HG02840 (cell line): ENCODE measurements around the gene CTNS.

ENCODE experiments used
- ATAC-seq: cut with Tn5 transposase; IDR thresholded peaks from one replicate; pipeline ENCODE4 v1.9.1; 2021; ENCODE audit warnings: mild to moderate bottlenecking, moderate library complexity, moderate number of reproducible peaks; ENCODE audit not compliant: unreplicated experiment, low FRiP score

The CTNS gene

DNA sequence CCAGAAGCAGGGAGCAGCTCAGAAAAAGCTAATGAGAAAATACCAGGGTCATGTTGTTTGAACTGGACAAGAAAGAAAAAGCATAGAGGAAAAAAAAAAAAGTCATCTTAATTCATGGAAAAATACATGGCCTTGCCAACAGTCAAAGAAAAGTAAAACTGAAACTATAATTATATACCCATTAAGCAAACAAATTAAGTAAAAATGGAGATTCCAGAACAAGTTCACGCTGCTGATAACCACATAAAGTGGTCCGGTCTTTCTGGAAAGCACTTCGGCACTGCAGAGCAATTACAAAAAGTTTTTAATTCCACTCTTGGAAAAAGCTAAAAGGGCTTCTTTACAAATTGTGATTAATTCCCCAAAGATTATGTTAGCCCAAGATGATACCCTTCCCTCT lies 71.8 kb downstream of the CTNS start:
- no peak for ATAC-seq

GRCh38 chr17:3710951-3711383 lies 74.4 kb downstream of the CTNS start:
- ATAC-seq: peak; percentile 83
